AG10803 (cell line): Measurements from ENCODE around the gene ZNF93.
"Not testable (repeated sequence)": the region's sequence is repeated elsewhere in the genome, so short reads cannot be mapped to it uniquely, and the experiment has no call there.

Experiments
- DNase-seq: peaks from one replicate; pipeline ENCODE4 v3.0.0; 2010; ENCODE audit warnings: low read depth
- H3K4me3 ChIP-seq: 2 replicates; pipeline ENCODE4 v1.5.1; 2011; ENCODE audit warnings: mild to moderate bottlenecking, low read length, control low read depth
- CTCF ChIP-seq: conservative IDR thresholded peaks from 2 replicates; pipeline ENCODE4 v1.5.1; 2011; ENCODE audit warnings: mild to moderate bottlenecking, low read length, control low read depth, inconsistent platforms

Gene ZNF93

DNA sequence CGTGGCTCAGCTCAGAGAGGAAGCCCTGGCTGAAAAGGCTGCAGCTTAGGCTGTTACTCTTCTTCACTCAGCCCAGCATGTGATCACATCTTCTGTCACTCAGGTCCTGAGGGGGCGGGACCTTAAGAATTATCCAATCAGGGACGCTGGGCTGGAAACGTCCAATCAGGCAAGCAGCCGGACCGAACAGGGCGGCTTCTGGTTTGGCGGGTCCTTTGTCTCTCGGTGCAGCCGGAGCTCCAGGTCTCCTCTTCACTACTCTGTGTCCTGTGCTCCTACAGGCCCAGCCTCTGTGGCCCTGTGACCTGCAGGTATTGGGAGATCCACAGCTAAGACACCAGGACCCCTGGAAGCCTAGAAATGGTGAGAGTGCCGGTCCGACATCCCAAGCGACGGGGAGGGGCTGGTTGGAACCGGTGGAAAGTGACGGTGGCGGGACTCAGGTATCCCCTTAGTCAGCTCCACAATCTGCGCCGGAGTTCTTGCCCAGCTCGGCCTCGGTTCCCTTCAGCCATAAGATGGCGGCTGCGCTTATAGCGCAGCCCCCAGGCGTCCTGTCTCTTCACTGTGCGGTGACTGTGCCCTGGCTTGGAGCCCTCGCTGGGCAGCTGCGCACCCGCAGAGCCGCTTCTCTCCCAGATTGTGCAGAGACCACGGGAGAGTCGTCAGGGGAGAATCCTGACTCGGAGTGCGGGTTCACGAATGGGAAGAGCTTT, at the start of gene ZNF93:
Gene ZNF93, plus strand, starts transcription at position 218 of the 716 bp plus-strand sequence. Its CDS starts 143 bp downstream, at position 361.
- peak within 1 kb of the TSS; percentile 86 for H3K4me3 ChIP-seq
- peak; percentile 95 for DNase-seq
- no peak for TF ChIP-seq CTCF

GRCh38 chr19:19851740-19852139, 49.0 kb upstream of the ZNF93 start:
- DNase-seq, H3K4me3 ChIP-seq: not testable (repeated sequence)

DNA sequence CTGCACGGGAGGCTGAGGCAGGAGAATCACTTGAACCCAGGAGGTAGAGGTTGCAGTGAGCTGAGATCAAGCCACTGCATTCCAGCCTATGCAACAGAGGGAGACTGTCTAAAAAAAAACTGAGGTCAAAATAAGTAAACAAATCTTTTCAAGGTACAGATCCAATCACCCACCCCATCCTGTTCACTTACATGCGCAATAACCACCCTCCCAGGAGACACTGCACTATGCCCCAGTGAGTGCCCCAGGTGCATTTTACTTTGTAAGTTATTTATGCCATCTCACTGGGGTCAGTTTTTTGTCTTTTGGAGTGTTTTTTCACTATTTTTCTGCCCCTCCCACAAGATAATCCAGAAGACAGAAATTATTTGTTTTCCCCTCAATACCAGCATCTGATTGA, 42.0 kb upstream of the ZNF93 start:
- no peak for DNase-seq
- TF ChIP-seq CTCF = no peak
- H3K4me3 ChIP-seq = no peak overlapping the region

DNA sequence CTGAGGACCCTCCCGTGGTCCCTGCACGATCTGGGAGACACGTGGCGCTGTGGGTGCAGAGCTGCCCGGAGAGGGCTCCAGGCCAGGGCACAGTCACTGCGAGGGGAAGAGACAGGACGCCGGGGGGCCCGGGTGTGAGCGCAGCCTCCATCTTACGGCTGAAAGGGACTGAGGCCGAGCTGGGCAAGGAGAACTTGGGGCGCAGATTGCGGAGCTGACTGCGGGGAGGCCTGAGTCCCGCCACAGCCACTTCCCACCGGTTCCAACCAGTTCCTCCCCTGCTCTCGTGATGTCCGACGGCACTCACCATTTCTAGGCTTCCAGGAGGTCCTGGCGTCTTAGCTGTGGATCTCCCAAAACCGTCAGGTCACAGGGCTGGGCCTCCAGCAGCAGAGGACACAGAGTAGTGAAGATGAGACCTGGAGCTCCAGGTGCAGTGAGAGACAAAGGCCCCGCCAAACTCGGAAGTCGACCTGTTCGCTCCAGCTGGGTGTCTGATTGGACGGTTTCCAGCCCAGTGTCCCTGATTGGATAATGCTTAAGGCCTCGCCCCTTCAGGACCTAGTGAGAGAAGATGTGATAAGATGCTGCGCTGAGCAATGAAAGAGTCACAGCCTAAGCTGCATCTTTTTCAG, 39.9 kb upstream of the ZNF93 start:
- H3K4me3 ChIP-seq = no peak overlapping the region
- DNase-seq = no peak
- TF ChIP-seq CTCF = no peak

- H3K4me3 ChIP-seq = peak within 1 kb of the TSS; percentile 92
- DNase-seq = peak; percentile 89
- TF ChIP-seq CTCF = no peak
Observed at GRCh38 chr19:19865750-19866610, 34.8 kb upstream of the ZNF93 start, which contains the start of gene ZNF253. TSS of gene ZNF253 (plus strand) at chr19:19865882. CDS start at chr19:19865997, 115 bp downstream.

DNA sequence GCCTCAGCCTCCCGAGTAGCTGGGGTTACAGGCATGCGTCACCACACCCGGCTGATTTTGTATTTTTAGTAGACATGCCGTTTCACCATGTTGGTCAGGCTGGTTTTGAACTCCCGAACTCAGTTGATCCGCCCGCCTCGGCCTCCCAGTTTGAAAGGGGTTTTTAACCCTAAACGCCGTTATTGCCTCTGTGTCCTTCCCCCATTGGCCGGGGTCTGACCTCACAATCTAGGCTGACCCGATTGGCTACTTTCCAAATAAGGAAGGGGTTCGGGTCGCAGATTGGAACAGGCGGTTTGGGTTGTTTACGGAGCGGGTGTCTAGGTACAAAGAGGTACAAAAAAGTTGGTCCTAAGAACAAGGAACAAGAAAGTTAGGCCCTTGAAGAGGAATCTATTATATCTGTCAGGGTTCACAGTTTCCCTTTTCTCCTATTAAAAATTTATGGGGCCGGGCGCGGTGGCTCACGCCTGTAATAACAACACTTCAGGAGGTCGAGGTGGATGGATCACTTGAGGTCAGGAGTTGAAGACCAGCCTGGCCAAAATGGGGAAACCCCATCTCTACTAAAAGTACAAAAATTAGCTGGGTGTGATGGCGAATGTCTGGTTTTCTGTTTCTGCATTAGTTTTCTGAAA, 34.0 kb upstream of the ZNF93 start:
- H3K4me3 ChIP-seq = peak overlapping the region; percentile 92
- no peak for TF ChIP-seq CTCF
- DNase-seq = peak; percentile 1

DNA sequence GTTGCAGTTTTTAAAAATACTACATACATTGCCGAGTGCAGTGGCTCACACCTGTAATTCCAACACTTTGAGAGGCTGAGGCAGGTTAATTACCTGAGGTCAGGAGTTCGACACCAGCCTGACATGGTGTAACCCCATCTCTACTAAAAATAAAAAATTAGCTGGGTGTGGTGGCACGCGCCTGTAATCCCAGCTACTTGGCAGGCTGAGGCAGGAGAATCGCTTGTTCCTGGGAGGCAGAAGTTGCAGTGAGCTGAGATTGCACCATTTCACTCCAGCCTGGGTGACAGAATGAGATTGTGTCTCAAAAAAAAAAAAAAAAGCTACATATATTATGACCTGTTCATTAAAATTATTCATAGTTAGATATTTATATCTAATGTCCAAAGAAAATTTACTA, 30.7 kb upstream of the ZNF93 start:
- H3K4me3 ChIP-seq, DNase-seq: not testable (repeated sequence)
